Fibroblast of the aortic adventitia (primary cell): ENCODE data around the gene ARG2. TPM values are rescaled to one million over a fixed set of nuclear protein-coding genes. Genes with fewer than 3 reads are reported as not detected.
"Not testable (repeated sequence)": the region's sequence is repeated elsewhere in the genome, so short reads cannot be mapped to it uniquely, and the experiment has no call there.

ENCODE experiments used
- DNase-seq: peaks from one replicate; pipeline ENCODE4 v3.0.0-alpha.2; 2010; ENCODE audit warnings: low read depth
- H3K4me3 ChIP-seq: 2 replicates; pipeline ENCODE4 v1.5.1; 2011; ENCODE audit warnings: low read depth, mild to moderate bottlenecking, control low read depth, low read length, moderate library complexity
- total RNA-seq: library from RNA; depleted of rRNA; stranded (reverse); fragments of >200 nt; gene quantifications from 2 replicates; pipeline ENCODE4 v1.2.3, GENCODE V29; 2012; ENCODE audit warnings: low replicate concordance
- TF ChIP-seq, protein P1 (sequence below): IDR thresholded peaks from 2 replicates; pipeline ENCODE4 v1.5.1; 2011; ENCODE audit warnings: mild to moderate bottlenecking, low read length, control low read depth, inconsistent platforms; ENCODE audit not compliant: insufficient read depth

The ARG2 gene
- total RNA-seq, 1 donor = 7.0 TPM

DNA sequence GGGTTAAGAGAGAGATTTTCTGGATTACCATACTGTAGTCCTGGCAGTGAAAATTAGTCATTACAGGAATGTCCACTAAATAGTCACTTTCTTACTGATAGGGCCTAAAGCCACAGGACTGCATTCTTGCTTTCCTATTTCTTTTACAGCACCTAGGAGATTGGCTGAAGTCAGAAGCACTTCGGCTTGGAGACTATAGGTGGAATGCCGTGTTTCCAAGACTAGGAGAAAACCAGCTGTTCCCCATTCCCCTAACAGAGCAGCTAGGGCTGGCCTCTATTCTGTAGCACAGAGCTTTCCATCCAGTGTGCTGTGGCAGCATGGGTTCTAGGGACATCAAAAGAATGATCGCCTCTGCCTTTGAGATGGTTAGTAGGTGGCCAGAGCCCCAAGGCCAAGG, 34.7 kb upstream of the ARG2 start:
- no peak overlapping the region for H3K4me3 ChIP-seq
- DNase-seq = no peak
- TF ChIP-seq, protein P1, sequence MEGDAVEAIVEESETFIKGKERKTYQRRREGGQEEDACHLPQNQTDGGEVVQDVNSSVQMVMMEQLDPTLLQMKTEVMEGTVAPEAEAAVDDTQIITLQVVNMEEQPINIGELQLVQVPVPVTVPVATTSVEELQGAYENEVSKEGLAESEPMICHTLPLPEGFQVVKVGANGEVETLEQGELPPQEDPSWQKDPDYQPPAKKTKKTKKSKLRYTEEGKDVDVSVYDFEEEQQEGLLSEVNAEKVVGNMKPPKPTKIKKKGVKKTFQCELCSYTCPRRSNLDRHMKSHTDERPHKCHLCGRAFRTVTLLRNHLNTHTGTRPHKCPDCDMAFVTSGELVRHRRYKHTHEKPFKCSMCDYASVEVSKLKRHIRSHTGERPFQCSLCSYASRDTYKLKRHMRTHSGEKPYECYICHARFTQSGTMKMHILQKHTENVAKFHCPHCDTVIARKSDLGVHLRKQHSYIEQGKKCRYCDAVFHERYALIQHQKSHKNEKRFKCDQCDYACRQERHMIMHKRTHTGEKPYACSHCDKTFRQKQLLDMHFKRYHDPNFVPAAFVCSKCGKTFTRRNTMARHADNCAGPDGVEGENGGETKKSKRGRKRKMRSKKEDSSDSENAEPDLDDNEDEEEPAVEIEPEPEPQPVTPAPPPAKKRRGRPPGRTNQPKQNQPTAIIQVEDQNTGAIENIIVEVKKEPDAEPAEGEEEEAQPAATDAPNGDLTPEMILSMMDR = no peak

GRCh38 chr14:67586369-67586768, 33.4 kb upstream of the ARG2 start:
- no peak overlapping the region for H3K4me3 ChIP-seq
- TF ChIP-seq, protein P1 = no peak
- no peak for DNase-seq

DNA sequence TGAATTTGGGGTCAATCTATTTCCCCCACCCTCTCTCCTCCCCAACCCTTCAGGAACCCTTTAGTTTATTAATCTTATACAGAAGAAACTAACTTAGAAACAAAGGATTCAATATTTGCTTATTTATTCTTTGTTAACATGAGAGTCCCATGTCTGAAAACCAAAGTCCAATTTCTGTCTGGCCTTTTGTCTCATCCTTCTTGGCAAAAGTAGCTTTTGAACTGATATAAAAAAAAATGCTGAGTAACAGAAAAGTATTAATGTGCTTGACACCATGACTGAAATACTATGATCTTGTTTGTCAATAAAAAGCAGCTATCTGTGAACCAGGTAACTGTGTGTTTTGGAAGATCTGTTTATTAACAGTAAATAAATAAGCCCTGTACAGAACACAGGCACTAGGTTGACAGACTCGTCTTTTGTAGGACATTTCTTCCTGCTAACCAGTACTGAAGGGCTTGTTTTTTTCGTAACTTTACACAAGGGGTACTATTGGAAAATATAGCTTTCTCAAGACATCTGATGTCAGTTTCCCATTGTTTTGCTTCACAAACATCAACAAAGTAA, 30.4 kb upstream of the ARG2 start:
- no peak for DNase-seq
- TF ChIP-seq, protein P1 = no peak
- no peak overlapping the region for H3K4me3 ChIP-seq

DNA sequence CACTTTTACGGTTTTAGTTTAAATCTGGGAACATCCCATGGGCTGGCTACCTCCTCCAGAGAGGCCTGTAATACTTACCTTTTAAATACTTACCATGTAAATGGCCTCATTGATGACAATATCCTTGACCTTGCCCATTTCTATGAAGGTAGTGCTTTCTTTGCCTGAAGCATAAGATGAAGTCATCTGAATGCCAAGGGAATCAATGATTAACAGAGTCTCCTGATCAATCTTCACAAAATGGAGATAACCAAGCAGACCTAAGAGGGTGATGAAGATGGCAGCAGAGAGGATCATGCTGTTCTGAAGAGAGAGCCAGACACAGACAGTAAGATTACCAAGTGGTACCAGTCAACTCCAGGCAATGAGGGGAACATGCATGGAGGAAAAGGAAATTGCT, 26.1 kb upstream of the ARG2 start:
- not testable (repeated sequence) for DNase-seq, H3K4me3 ChIP-seq

- DNase-seq = no peak
- no peak overlapping the region for H3K4me3 ChIP-seq
- TF ChIP-seq, protein P1 = no peak
Measured at GRCh38 chr14:67595392-67595791, 24.3 kb upstream of the ARG2 start.

- TF ChIP-seq, protein P1 = peak; percentile 58
- DNase-seq = peak; percentile 80
Measured at GRCh38 chr14:67599698-67600561, 19.8 kb upstream of the ARG2 start, which contains the start of gene PIGH. PIGH (minus strand) TSS chr14:67600268; CDS start chr14:67600203, 65 bp downstream.

GRCh38 chr14:67600562-67600974, 19.2 kb upstream of the ARG2 start:
- DNase-seq = not testable (repeated sequence)
- H3K4me3 ChIP-seq = peak overlapping the region; percentile 87

More at GRCh38 chr14:67599698-67600561, 19.8 kb upstream of the ARG2 start, which contains the start of gene PIGH:
- H3K4me3 ChIP-seq = peak within 1 kb of the TSS; percentile 87
